NCI-H146 treated with DMSO at 0.1 percent for 48 hours (cell line): ENCODE measurements around the gene FAS.

ENCODE experiments used
- DNase-seq: peaks from one replicate; lab custom pipeline; 2025; ENCODE audit not compliant: unreplicated experiment; lab: John Stamatoyannopoulos, UW

FAS gene

GRCh38 chr10:88990384-88991160 is at the start of gene FAS:
FAS (plus strand) TSS chr10:88990798; CDS start chr10:88990877, 79 bp downstream.
- DNase-seq: peak; percentile 24

GRCh38 chr10:88941026-88941425 is 49.6 kb upstream of the FAS start:
- no peak for DNase-seq

GRCh38 chr10:88943778-88944177 is 46.8 kb upstream of the FAS start:
- DNase-seq: no peak

GRCh38 chr10:88944813-88945212 is 45.8 kb upstream of the FAS start:
- DNase-seq: no peak

- no peak for DNase-seq
Measured at GRCh38 chr10:88946200-88946599, 44.4 kb upstream of the FAS start.

GRCh38 chr10:88946965-88947590 is 43.5 kb upstream of the FAS start:
- DNase-seq: no peak

- DNase-seq: no peak
Measured at GRCh38 chr10:88949051-88949450, 41.5 kb upstream of the FAS start.

- DNase-seq: no peak
Measured at GRCh38 chr10:88949912-88950837, 40.4 kb upstream of the FAS start.

- DNase-seq: no peak
Measured at GRCh38 chr10:88952647-88953111, 37.9 kb upstream of the FAS start, which contains the start of gene ACTA2. ACTA2 (minus strand) TSS chr10:88952773; CDS start chr10:88948930, 3,843 bp downstream.

GRCh38 chr10:88953662-88954061 is 36.9 kb upstream of the FAS start:
- DNase-seq: no peak

GRCh38 chr10:88954458-88955083 is 36.0 kb upstream of the FAS start:
- no peak for DNase-seq

GRCh38 chr10:88957381-88957780 is 33.2 kb upstream of the FAS start:
- DNase-seq: no peak

- DNase-seq: no peak
Measured at GRCh38 chr10:88958721-88959120, 31.9 kb upstream of the FAS start.

GRCh38 chr10:88960802-88961201 is 29.8 kb upstream of the FAS start:
- no peak for DNase-seq

- no peak for DNase-seq
Measured at GRCh38 chr10:88961266-88961665, 29.3 kb upstream of the FAS start.

GRCh38 chr10:88962336-88962735 is 28.3 kb upstream of the FAS start:
- no peak for DNase-seq

GRCh38 chr10:88963318-88963717 is 27.3 kb upstream of the FAS start:
- no peak for DNase-seq

- DNase-seq: no peak
Measured at GRCh38 chr10:88964360-88964759, 26.2 kb upstream of the FAS start.

GRCh38 chr10:88964869-88965415 is 25.7 kb upstream of the FAS start:
- DNase-seq: no peak

- no peak for DNase-seq
Measured at GRCh38 chr10:88966797-88967196, 23.8 kb upstream of the FAS start.

- DNase-seq: no peak
Measured at GRCh38 chr10:88968391-88968790, 22.2 kb upstream of the FAS start.
